ENCODE results near the gene EPN2. TPM values are rescaled to one million over a fixed set of nuclear protein-coding genes. Genes with fewer than 3 reads are reported as not detected.

EPN2 gene
- polyA plus RNA-seq, 1 donor (not counting 4 experiments of a cell fraction or from before 2014, with no cell fraction given): 30.2 TPM

DNA sequence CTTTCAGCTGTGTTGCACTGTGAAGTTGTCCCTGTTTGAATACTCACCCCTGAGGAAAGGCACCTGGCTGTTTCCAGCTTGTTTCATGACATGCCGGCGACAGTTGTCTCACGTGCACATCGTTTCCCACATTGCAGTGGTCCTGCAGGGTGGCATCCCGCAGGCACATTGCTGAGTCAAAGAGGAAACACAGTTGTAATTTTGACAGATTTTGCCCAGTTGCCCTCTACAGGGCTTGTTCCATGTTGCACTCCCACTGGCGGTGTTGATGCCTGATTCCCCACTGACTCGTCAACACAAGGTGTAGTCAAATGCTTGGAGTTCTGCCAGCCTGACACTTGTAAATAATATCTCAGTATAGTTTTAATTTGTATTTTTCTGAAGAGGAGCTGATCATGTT lies 23.8 kb downstream of the EPN2 start:
- peaks cover 10% of the 10 kb centered on the region for H3K9me1 ChIP-seq (ENCODE audit: control insufficient read depth, extremely low read depth, insufficient read depth, low read length)
- no peak overlapping the region for H3K4me2 ChIP-seq (ENCODE audit: control insufficient read depth, extremely low read depth, insufficient read depth, low read depth, low read length)
- TF ChIP-seq, protein P1, sequence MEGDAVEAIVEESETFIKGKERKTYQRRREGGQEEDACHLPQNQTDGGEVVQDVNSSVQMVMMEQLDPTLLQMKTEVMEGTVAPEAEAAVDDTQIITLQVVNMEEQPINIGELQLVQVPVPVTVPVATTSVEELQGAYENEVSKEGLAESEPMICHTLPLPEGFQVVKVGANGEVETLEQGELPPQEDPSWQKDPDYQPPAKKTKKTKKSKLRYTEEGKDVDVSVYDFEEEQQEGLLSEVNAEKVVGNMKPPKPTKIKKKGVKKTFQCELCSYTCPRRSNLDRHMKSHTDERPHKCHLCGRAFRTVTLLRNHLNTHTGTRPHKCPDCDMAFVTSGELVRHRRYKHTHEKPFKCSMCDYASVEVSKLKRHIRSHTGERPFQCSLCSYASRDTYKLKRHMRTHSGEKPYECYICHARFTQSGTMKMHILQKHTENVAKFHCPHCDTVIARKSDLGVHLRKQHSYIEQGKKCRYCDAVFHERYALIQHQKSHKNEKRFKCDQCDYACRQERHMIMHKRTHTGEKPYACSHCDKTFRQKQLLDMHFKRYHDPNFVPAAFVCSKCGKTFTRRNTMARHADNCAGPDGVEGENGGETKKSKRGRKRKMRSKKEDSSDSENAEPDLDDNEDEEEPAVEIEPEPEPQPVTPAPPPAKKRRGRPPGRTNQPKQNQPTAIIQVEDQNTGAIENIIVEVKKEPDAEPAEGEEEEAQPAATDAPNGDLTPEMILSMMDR (optimal IDR thresholded peaks at IDR 0.05 in 1 of 3, IDR thresholded peaks at IDR 0.05 in 1 of 3, conservative IDR thresholded peaks at IDR 0.05 in 1 of 3; ENCODE audit: extremely low read depth in 1 of 3, insufficient read depth in 2 of 3, low read length in 3 of 3): peak; percentile 50 to 71 (median 55)
- no peak for TF ChIP-seq EZH2 (IDR thresholded peaks at IDR 0.05; ENCODE audit: low read length)
- peaks cover 65% of the 10 kb centered on the region for H3K79me2 ChIP-seq (ENCODE audit: control insufficient read depth, insufficient read depth, low read length)
- H3K9me3 ChIP-seq (ENCODE audit: control insufficient read depth, low read depth, low read length): no peaks in the 10 kb centered on the region
- H3K36me3 ChIP-seq (ENCODE audit: control insufficient read depth in 2 of 2, extremely low read depth in 1 of 2, insufficient read depth in 2 of 2, low read length in 2 of 2): peaks cover 0 to 2% of the 10 kb centered on the region in 2 experiments
- no peak overlapping the region for H3K4me3 ChIP-seq (ENCODE audit: control insufficient read depth in 2 of 3, extremely low read depth in 1 of 3, insufficient read depth in 2 of 3, low read depth in 1 of 3, low read length in 3 of 3)
- H4K20me1 ChIP-seq (ENCODE audit: control insufficient read depth, extremely low read depth, insufficient read depth, low read length): peaks cover 12% of the 10 kb centered on the region
- dilution Hi-C loops (cut with MboI; ENCODE audit: extremely low pct_ligation_motif_present, low sequenced_read_pairs): no loop called here
- FAIRE-seq: no peak
- no peak overlapping the region for H3K9ac ChIP-seq (ENCODE audit: control insufficient read depth, extremely low read depth, insufficient read depth, low read length)
- no peak overlapping the region for H2AFZ ChIP-seq (ENCODE audit: control insufficient read depth, low read length)
- H3K27me3 ChIP-seq (ENCODE audit: control insufficient read depth, extremely low read depth, insufficient read depth, low read length): no peaks in the 10 kb centered on the region
- H3K4me1 ChIP-seq (ENCODE audit: control insufficient read depth, extremely low read depth, insufficient read depth, low read length): peaks cover 30% of the 10 kb centered on the region
- no peak for DNase-seq (ENCODE audit: low read depth, low spot score)
- no peak overlapping the region for H3K27ac ChIP-seq (ENCODE audit: control insufficient read depth, insufficient read depth, low read length)

DNA sequence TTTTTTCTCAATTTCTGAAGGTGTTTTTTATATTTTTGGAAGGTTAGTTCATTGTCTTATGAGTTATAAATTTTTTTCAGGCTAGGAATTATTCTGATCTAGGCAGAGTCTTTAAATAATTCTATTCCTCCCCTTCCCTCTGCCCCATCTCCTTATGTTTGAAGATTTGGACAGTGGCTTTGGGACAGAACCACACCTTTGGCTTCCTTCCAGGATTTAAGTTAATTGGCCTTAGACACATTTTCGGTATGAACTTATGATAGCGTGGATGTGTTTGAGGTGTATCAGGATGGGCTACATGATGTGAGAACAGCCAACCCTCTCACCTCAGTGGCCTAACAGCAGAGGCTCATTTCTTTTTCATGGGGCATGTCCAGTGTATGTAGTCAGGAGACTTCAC lies 24.3 kb downstream of the EPN2 start:
- Histone ChIP-seq H3K4me2 (ENCODE audit: control insufficient read depth, extremely low read depth, insufficient read depth, low read depth, low read length) (no peak overlapping the region), H3K9ac (ENCODE audit: control insufficient read depth, extremely low read depth, insufficient read depth, low read length) (no peak overlapping the region), H3K9me1 (ENCODE audit: control insufficient read depth, extremely low read depth, insufficient read depth, low read length) (peaks cover 10% of the 10 kb centered on the region), H4K20me1 (ENCODE audit: control insufficient read depth, extremely low read depth, insufficient read depth, low read length) (peaks cover 12% of the 10 kb centered on the region), H3K4me1 (ENCODE audit: control insufficient read depth, extremely low read depth, insufficient read depth, low read length) (peaks cover 30% of the 10 kb centered on the region), H3K4me3 (ENCODE audit: control insufficient read depth in 2 of 3, extremely low read depth in 1 of 3, insufficient read depth in 2 of 3, low read depth in 1 of 3, low read length in 3 of 3) (no peak overlapping the region), H3K27ac (ENCODE audit: control insufficient read depth, insufficient read depth, low read length) (no peak overlapping the region), H2AFZ (ENCODE audit: control insufficient read depth, low read length) (no peak overlapping the region), H3K79me2 (ENCODE audit: control insufficient read depth, insufficient read depth, low read length) (peaks cover 62% of the 10 kb centered on the region), H3K27me3 (ENCODE audit: control insufficient read depth, extremely low read depth, insufficient read depth, low read length) (no peaks in the 10 kb centered on the region), H3K9me3 (ENCODE audit: control insufficient read depth, low read depth, low read length) (no peaks in the 10 kb centered on the region), H3K36me3 (ENCODE audit: control insufficient read depth in 2 of 2, extremely low read depth in 1 of 2, insufficient read depth in 2 of 2, low read length in 2 of 2) (peaks cover 0 to 2% of the 10 kb centered on the region in 2 experiments)
- DNase-seq (ENCODE audit: low read depth, low spot score) (no peak), FAIRE-seq (no peak)
- TF ChIP-seq, protein P1 (optimal IDR thresholded peaks at IDR 0.05 in 1 of 3, IDR thresholded peaks at IDR 0.05 in 1 of 3, conservative IDR thresholded peaks at IDR 0.05 in 1 of 3; ENCODE audit: extremely low read depth in 1 of 3, insufficient read depth in 2 of 3, low read length in 3 of 3): no peak
- TF ChIP-seq EZH2 (IDR thresholded peaks at IDR 0.05; ENCODE audit: low read length): no peak
- dilution Hi-C loops (cut with MboI; ENCODE audit: extremely low pct_ligation_motif_present, low sequenced_read_pairs): no loop called here

Measured in keratinocyte (primary cell).